HG03139 (cell line): Measurements from ENCODE around the gene ACTN4.

ENCODE experiments used
- ATAC-seq: cut with Tn5 transposase; IDR thresholded peaks from one replicate; pipeline ENCODE4 v1.9.1; 2021; ENCODE audit not compliant: unreplicated experiment

Gene ACTN4

GRCh38 chr19:38722947-38723605, 75.6 kb downstream of the ACTN4 start:
- no peak for ATAC-seq

- no peak for ATAC-seq
Measured at GRCh38 chr19:38723606-38723965, 76.1 kb downstream of the ACTN4 start.

DNA sequence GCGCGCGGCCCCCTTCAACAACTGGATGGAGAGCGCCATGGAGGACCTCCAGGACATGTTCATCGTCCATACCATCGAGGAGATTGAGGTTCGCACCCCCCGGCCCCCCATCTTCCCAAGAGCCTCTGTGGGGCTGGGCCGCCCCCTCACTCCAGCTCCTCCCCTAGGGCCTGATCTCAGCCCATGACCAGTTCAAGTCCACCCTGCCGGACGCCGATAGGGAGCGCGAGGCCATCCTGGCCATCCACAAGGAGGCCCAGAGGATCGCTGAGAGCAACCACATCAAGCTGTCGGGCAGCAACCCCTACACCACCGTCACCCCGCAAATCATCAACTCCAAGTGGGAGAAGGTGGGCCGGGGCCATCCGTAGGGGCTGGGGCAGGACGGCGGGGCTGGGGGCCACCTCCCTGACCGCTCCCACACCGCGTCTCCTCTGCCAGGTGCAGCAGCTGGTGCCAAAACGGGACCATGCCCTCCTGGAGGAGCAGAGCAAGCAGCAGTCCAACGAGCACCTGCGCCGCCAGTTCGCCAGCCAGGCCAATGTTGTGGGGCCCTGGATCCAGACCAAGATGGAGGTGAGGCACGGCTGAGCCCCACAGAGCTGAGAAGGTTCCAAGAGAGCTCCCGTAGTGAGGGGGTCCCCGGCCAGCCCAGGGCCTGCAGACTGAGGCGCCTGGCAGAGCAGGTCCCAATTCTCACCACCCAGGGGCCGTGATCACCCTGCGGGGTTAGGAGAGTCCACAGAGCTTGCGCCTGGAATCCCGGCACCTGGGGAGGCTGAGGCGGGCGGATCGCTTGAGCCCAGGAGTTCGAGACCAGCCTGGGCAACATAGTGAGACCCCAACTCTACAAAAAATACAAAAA, 76.8 kb downstream of the ACTN4 start:
- no peak for ATAC-seq

GRCh38 chr19:38725469-38726283, 78.2 kb downstream of the ACTN4 start:
- ATAC-seq = no peak

- ATAC-seq = no peak
Measured at GRCh38 chr19:38726284-38726673, 78.8 kb downstream of the ACTN4 start.

DNA sequence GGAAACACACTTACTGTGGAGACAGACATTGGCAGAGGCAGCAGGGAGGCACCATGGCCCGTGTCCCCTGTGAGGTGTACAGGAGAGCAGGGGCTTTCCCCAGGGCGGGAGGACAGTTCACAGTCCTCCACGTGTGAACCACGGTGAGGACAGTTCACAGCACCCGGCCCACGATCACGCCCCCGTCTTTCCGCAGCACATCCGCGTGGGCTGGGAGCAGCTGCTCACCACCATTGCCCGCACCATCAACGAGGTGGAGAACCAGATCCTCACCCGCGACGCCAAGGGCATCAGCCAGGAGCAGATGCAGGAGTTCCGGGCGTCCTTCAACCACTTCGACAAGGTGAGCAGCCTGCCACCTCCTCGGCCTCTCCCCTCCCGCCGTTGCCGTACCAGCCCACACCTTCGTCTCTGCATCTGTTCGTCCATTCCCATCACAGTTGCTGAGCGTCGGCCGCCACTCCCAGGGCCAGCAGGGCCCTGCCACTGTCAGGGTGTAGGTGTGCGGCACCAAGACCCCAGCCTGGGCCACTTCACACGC, 79.4 kb downstream of the ACTN4 start:
- ATAC-seq = no peak

DNA sequence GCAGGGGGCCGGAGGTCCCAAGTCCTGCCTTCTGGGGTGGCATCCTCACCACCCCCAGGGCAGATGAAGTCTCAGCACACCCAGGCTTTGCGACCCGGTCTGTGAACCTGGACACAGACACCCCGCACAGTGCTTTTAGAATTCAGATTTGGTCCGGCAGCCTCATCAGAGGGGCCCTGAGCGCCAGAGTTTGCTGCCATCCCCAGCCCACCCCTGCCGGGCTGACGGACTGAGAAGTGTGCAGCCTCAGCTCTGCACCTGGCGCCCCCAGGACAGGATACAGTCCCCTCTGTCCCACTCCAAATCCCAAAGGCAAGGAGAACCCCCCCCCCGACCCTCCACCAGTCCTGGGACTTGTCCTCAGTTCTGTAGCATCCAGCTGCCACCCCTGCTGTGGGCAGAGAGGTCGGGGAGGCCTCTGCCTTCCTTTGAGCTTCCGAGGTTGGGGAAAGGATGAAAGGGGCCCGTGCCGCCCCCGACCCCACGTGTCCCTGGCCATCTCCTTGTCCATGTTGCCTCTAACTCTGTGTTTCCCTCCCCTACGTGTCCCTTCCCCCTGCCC, 79.9 kb downstream of the ACTN4 start:
- ATAC-seq = no peak

GRCh38 chr19:38727868-38728660, 80.6 kb downstream of the ACTN4 start:
- ATAC-seq = no peak

DNA sequence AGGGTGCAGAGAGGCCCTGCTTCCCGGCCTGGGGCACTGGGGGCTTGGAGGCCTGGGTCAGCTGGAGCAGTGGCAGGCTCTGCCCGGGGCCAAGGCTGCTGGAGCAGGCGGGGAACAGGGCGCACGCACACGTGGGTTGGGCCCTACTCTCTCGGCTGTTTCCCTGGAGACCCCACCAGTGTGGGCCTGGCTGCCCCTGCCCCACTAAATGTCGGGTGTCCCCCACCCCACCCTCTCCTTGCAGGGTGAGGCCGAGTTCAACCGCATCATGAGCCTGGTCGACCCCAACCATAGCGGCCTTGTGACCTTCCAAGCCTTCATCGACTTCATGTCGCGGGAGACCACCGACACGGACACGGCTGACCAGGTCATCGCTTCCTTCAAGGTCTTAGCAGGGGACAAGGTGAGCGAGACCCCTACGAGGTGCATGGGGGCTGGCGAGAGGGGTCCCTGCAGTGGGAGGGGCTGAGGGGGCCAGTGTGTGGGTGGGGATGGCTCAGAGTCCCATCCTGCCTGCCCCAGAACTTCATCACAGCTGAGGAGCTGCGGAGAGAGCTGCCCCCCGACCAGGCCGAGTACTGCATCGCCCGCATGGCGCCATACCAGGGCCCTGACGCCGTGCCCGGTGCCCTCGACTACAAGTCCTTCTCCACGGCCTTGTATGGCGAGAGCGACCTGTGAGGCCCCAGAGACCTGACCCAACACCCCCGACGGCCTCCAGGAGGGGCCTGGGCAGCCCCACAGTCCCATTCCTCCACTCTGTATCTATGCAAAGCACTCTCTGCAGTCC, 81.5 kb downstream of the ACTN4 start:
- ATAC-seq = no peak

DNA sequence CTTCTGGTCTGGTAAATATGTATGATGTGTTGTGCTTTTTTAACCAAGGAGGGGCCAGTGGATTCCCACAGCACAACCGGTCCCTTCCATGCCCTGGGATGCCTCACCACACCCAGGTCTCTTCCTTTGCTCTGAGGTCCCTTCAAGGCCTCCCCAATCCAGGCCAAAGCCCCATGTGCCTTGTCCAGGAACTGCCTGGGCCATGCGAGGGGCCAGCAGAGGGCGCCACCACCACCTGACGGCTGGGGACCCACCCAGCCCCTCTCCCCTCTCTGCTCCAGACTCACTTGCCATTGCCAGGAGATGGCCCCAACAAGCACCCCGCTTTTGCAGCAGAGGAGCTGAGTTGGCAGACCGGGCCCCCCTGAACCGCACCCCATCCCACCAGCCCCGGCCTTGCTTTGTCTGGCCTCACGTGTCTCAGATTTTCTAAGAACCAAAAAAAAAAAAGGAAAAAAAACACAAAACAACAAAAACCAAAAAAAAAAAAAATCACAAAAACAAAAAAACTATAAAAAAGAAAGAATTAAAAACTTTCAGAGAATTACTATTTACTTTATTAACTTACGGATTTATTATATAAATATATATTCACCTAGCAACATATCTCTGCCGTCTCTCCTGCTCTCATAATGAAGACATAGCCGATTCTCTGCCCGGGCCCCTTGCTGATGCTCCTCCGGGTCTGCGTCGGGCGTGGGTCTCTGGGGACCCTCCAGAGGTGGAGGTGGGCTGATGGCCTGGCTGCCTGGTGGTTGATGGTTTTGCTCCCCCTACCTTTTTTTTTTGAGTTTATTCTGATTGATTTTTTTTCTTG, 82.4 kb downstream of the ACTN4 start:
- ATAC-seq = no peak

GRCh38 chr19:38730470-38730730, 83.0 kb downstream of the ACTN4 start:
- no peak for ATAC-seq

DNA sequence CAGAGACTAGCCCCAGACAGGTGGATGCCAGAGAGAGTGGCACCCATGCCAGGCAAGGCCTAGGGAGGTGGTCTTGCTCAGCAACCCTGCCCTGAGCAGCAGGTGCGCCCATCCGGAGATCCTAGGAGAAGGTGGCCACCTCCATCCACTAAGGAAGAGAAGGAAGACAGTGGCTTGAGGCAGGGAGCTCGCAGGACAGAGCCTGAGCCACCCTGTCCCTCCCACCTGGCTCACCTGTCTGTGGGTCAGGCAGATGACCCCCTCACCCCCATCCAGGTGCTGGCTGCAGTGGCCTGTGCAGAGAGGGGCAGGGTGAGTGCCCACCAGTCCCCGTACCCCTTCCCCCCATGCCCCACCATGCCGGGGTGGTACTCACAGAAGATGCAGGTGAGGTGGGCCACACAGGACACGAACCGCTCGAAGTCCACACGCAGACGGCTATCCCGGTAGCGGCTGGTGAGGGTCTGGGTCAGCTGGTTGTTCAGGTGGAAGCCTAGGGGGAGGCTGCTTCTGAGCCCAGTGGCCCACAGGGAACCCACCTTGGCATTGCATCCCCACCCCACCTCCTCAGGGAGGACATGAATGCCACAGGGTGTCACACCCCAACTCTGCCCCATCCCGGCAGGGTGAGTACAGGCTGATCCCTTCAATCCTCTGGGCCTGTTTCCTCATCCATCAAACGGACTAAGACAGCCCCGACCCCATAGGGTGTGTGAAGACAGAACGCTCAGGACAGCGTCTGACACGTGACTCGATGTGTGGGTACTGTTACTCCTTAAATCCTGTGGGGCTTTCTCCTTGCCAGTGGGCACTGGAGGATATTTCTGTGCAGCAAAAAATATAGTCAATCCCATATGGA, 83.5 kb downstream of the ACTN4 start:
- no peak for ATAC-seq

GRCh38 chr19:38731654-38732301, 84.3 kb downstream of the ACTN4 start:
- ATAC-seq = no peak

- ATAC-seq = no peak
Measured at GRCh38 chr19:38733241-38733492, 85.7 kb downstream of the ACTN4 start.

GRCh38 chr19:38733493-38734175, 86.2 kb downstream of the ACTN4 start:
- ATAC-seq = no peak

DNA sequence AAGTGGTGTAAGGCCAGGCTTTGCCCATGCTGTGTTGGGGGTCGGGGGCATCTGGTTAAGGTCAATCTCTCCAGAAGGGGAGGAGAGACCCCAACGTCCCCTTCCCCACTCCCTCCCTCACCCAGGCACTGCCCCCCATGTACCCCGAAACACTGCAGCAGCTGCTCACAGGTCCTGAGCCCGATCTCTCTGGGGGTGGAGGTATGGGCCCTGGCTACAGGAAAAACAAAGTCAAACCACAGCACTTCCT, 86.7 kb downstream of the ACTN4 start:
- no peak for ATAC-seq

GRCh38 chr19:38734426-38735256, 87.2 kb downstream of the ACTN4 start:
- ATAC-seq = no peak
